Right cardiac atrium (tissue), 5 donors: ENCODE results near the gene HAPLN2. TPM values are rescaled to one million over a fixed set of nuclear protein-coding genes. Genes with fewer than 3 reads are reported as not detected.

Source experiments
- ATAC-seq, 2 donors: fragments of 200-7000 bp; cut with Tn5 transposase; one replicate each; pipeline versions ENCODE4 v1.8.0 to v1.9.1; 2020; ENCODE audit warnings: moderate library complexity in 2 of 2, mild to moderate bottlenecking in 1 of 2
- DNase-seq, 3 donors: peaks; one replicate each; pipeline ENCODE4 v3.0.0-alpha.2; 2020
- H3K27ac ChIP-seq: one replicate; pipeline ENCODE4 v1.5.1; 2013; ENCODE audit warnings: mild to moderate bottlenecking, low read length, control low read depth, moderate library complexity
- H3K27me3 ChIP-seq: one replicate; pipeline ENCODE4 v1.6.1; 2013; ENCODE audit not compliant: control insufficient read depth, insufficient read depth
- H3K4me1 ChIP-seq: one replicate; pipeline ENCODE4 v1.6.1; 2013; ENCODE audit warnings: low read length; ENCODE audit not compliant: control insufficient read depth, insufficient read depth
- H3K4me3 ChIP-seq: one replicate; pipeline ENCODE4 v1.5.1; 2013; ENCODE audit warnings: low read length, control low read depth
- H3K9me3 ChIP-seq: one replicate; pipeline ENCODE4 v1.6.1; 2013; ENCODE audit warnings: low read length; ENCODE audit not compliant: control insufficient read depth
- WGBS: extraction: QIAGEN DNeasy Blood & Tissue Kit; methylation state at CpG from one replicate; pipeline ENCODE4 v1.1.7; 2013; 5-methylcytosine and 5-hydroxymethylcytosine counted together
- intact Hi-C, 4 donors: fragments of 100-400 bp; cut with DNase I; formaldehyde crosslinking; loops; one replicate each; pipeline versions ENCODE4 v1.11.0 to v1.14.0; 2022 to 2023
- polyA plus RNA-seq: library from polyadenylated mRNA; stranded (reverse); fragments of 200-250 nt; gene quantifications from one replicate; pipeline ENCODE4 v1.2.3, GENCODE V29; 2013
- total RNA-seq, 4 donors: library from RNA; stranded (reverse); fragmentation: NEBNext Ultra II Directional; extraction: Animal tissue kit (Norgen Biotek cat#: 25700); gene quantifications; one replicate each; pipeline ENCODE4 v1.2.1, GENCODE V29; 2021
- donor health status: healthy with polysubstance abuse.
- donor health status: DM: no; HTN: yes; CAD: no.
- donor health status: DM: no; HTN: no; CAD: no.
- donor health status: DM: no; HTN: yes; CAD: no; lungs with severe emphysema.
- donor health status: DM: yes; HTN: yes; CAD: no.

HAPLN2 gene
- total and polyA plus RNA-seq, 5 donors: 0.53 to 2.0 (median 1.1) TPM

- intact Hi-C loops: loop anchor here in 3 of 4 donors (5.0 to 10.0 kb wide), 3 partner anchors 108 to 136 kb away; no protein-coding TSS in a partner anchor
- no peak overlapping the region for H3K27ac ChIP-seq
- peaks cover 2% of the 10 kb centered on the region for H3K4me1 ChIP-seq
- DNase-seq (no peak), ATAC-seq (no peak)
- no peaks in the 10 kb centered on the region for H3K27me3 ChIP-seq
- 83% methylated on average over 8 of the region's 8 CpGs for WGBS
- no peaks in the 10 kb centered on the region for H3K9me3 ChIP-seq
- H3K4me3 ChIP-seq: no peak overlapping the region
Observed at GRCh38 chr1:156592910-156593660, 26.1 kb upstream of the HAPLN2 start.

- Histone ChIP-seq H3K27ac (no peak overlapping the region), H3K27me3 (no peaks in the 10 kb centered on the region), H3K4me1 (peaks cover 2% of the 10 kb centered on the region), H3K9me3 (no peaks in the 10 kb centered on the region), H3K4me3 (no peak overlapping the region)
- intact Hi-C loops: loop anchor here in 3 of 4 donors (5.0 to 10.0 kb wide), 3 partner anchors 109 to 136 kb away; no protein-coding TSS in a partner anchor
- 85% methylated on average over 8 of the region's 8 CpGs for WGBS
- DNase-seq: no peak
- ATAC-seq: no peak
Observed at GRCh38 chr1:156593661-156593989, 25.6 kb upstream of the HAPLN2 start.

GRCh38 chr1:156594190-156594589, 25.0 kb upstream of the HAPLN2 start:
- Histone ChIP-seq H3K27ac (no peak overlapping the region), H3K27me3 (no peaks in the 10 kb centered on the region), H3K4me1 (peaks cover 2% of the 10 kb centered on the region), H3K9me3 (no peaks in the 10 kb centered on the region), H3K4me3 (no peak overlapping the region)
- intact Hi-C loops: loop anchor here in 3 of 4 donors (5.0 to 10.0 kb wide), 3 partner anchors 109 to 137 kb away; no protein-coding TSS in a partner anchor
- DNase-seq (no peak), ATAC-seq (no peak)
- 78% methylated on average over 3 of the region's 3 CpGs for WGBS

GRCh38 chr1:156595016-156595415, 24.2 kb upstream of the HAPLN2 start:
- Histone ChIP-seq H3K4me1 (peaks cover 2% of the 10 kb centered on the region), H3K27me3 (no peaks in the 10 kb centered on the region), H3K4me3 (no peak overlapping the region), H3K27ac (no peak overlapping the region), H3K9me3 (no peaks in the 10 kb centered on the region)
- ATAC-seq (no peak), DNase-seq (no peak)
- 86% methylated on average over 2 of the region's 2 CpGs for WGBS
- intact Hi-C loops: loop anchor here in 2 of 4 donors (10.0 kb wide), 2 partner anchors 110 to 120 kb away; no protein-coding TSS in a partner anchor

GRCh38 chr1:156596426-156596825, 22.8 kb upstream of the HAPLN2 start:
- intact Hi-C loops: loop anchor here in 2 of 4 donors (10.0 kb wide), 2 partner anchors 112 to 122 kb away; no protein-coding TSS in a partner anchor
- no peak for DNase-seq
- H3K9me3 ChIP-seq: no peaks in the 10 kb centered on the region
- peaks cover 2% of the 10 kb centered on the region for H3K4me1 ChIP-seq
- WGBS: 88% methylated on average over 3 of the region's 3 CpGs
- no peak overlapping the region for H3K4me3 ChIP-seq
- H3K27ac ChIP-seq: no peak overlapping the region
- H3K27me3 ChIP-seq: no peaks in the 10 kb centered on the region
- no peak for ATAC-seq

GRCh38 chr1:156598125-156598524, 21.1 kb upstream of the HAPLN2 start:
- H3K4me3 ChIP-seq: no peak overlapping the region
- DNase-seq (no peak), ATAC-seq (no peak)
- no peaks in the 10 kb centered on the region for H3K9me3 ChIP-seq
- intact Hi-C loops: loop anchor here in 2 of 4 donors (10.0 kb wide), 2 partner anchors 113 to 123 kb away; no protein-coding TSS in a partner anchor
- 93% methylated on average over 5 of the region's 5 CpGs for WGBS
- peaks cover 4% of the 10 kb centered on the region for H3K4me1 ChIP-seq
- H3K27me3 ChIP-seq: no peaks in the 10 kb centered on the region
- H3K27ac ChIP-seq: no peak overlapping the region

GRCh38 chr1:156598731-156599432, 20.3 kb upstream of the HAPLN2 start:
- intact Hi-C loops: loop anchor here in 2 of 4 donors (10.0 kb wide), 2 partner anchors 114 to 124 kb away; no protein-coding TSS in a partner anchor
- peaks cover 4% of the 10 kb centered on the region for H3K4me1 ChIP-seq
- no peaks in the 10 kb centered on the region for H3K27me3 ChIP-seq
- ATAC-seq (no peak), DNase-seq (no peak)
- 91% methylated on average over 4 of the region's 4 CpGs for WGBS
- H3K4me3 ChIP-seq: no peak overlapping the region
- no peaks in the 10 kb centered on the region for H3K9me3 ChIP-seq
- H3K27ac ChIP-seq: no peak overlapping the region

- DNase-seq: no peak
- ATAC-seq: no peak
- WGBS: 78% methylated on average over 3 of the region's 3 CpGs
- no peak overlapping the region for H3K27ac ChIP-seq
- peaks cover 4% of the 10 kb centered on the region for H3K4me1 ChIP-seq
- no peaks in the 10 kb centered on the region for H3K9me3 ChIP-seq
- intact Hi-C loops: loop anchor here in 3 of 4 donors (10.0 kb wide), 3 partner anchors 115 to 215 kb away; no protein-coding TSS in a partner anchor
- no peaks in the 10 kb centered on the region for H3K27me3 ChIP-seq
- no peak overlapping the region for H3K4me3 ChIP-seq
Observed at GRCh38 chr1:156599811-156600210, 19.4 kb upstream of the HAPLN2 start.

- 2% methylated on average over 13 of the region's 13 CpGs for WGBS
- no peaks in the 10 kb centered on the region for H3K9me3 ChIP-seq
- H3K27ac ChIP-seq: peak overlapping the region; percentile 77
- intact Hi-C loops: loop anchor here in 1 of 4 donors (10.0 kb wide), 1 partner anchor 216 kb away; no protein-coding TSS in a partner anchor
- ATAC-seq: no peak
- H3K4me3 ChIP-seq: peak overlapping the region; percentile 94
- DNase-seq: no peak
- no peaks in the 10 kb centered on the region for H3K27me3 ChIP-seq
- peaks cover 4% of the 10 kb centered on the region for H3K4me1 ChIP-seq
Observed at GRCh38 chr1:156600733-156601121, 18.5 kb upstream of the HAPLN2 start.

GRCh38 chr1:156601122-156601830, 17.9 kb upstream of the HAPLN2 start, which contains the start of gene GPATCH4:
GPATCH4 (minus strand) TSS chr1:156601479.
- intact Hi-C loops: loop anchor here in 1 of 4 donors (10.0 kb wide), 1 partner anchor 216 kb away; no protein-coding TSS in a partner anchor
- under 1% methylated on average over 35 of the region's 35 CpGs for WGBS
- Histone ChIP-seq H3K9me3 (no peaks in the 10 kb centered on the region), H3K27ac (peak within 1 kb of the TSS; percentile 77), H3K4me1 (peaks cover 4% of the 10 kb centered on the region), H3K27me3 (no peaks in the 10 kb centered on the region), H3K4me3 (peak within 1 kb of the TSS; percentile 94)
- peak; percentile 88 to 90 for ATAC-seq
- peak; percentile 86 to 90 (median 86) for DNase-seq
